H1 (cell line): Measurements from ENCODE around the gene PSMC2. TPM values are rescaled to one million over a fixed set of nuclear protein-coding genes. Genes with fewer than 3 reads are reported as not detected.

ENCODE experiments used
- CTCF ChIA-PET: fragments of 300-600 bp; sonication (Branson Sonifier 250); formaldehyde crosslinking; loops from one replicate; lab custom pipeline; 2021; ENCODE audit not compliant: partially characterized antibody; lab: Charles Lee
- POLR2A ChIA-PET: fragments of 300-600 bp; sonication (Branson Sonifier 250); formaldehyde crosslinking; loops from one replicate; lab custom pipeline; 2021; ENCODE audit warnings: inconsistent platforms; ENCODE audit not compliant: partially characterized antibody; lab: Charles Lee
- DNase-seq, 2 experiments: peaks; one replicate each; pipeline versions ENCODE4 v3.0.0 to v3.0.0-alpha.2; 2010 to 2022; ENCODE audit warnings: low spot score in 2 of 2, low read depth in 1 of 2, mixed read lengths in 1 of 2
- FAIRE-seq: peaks from 2 replicates; lab custom pipeline; 2011; peaks lifted over from hg19 to GRCh38; lab: Jason Lieb, UNC
- H2AFZ ChIP-seq: 2 replicates; pipeline ENCODE4 v1.8.1; 2012; ENCODE audit warnings: low read length, inconsistent platforms
- H2AK5ac ChIP-seq: 2 replicates; pipeline ENCODE4 v1.6.1; 2013; ENCODE audit warnings: low read depth, low read length
- H2BK120ac ChIP-seq: replicated peaks from 2 replicates; pipeline ENCODE3; 2013; ENCODE audit warnings: low read depth, low read length, inconsistent platforms
- H2BK12ac ChIP-seq: 2 replicates; pipeline ENCODE4 v1.6.1; 2013; ENCODE audit warnings: low read depth, low read length
- H2BK15ac ChIP-seq: 2 replicates; pipeline ENCODE4 v1.6.1; 2013; ENCODE audit warnings: low read length
- H2BK20ac ChIP-seq: 2 replicates; pipeline ENCODE4 v1.6.1; 2013; ENCODE audit warnings: low read length
- H2BK5ac ChIP-seq: 2 replicates; pipeline ENCODE4 v1.6.1; 2013; ENCODE audit warnings: low read depth, low read length
- H3K14ac ChIP-seq: 2 replicates; pipeline ENCODE4 v1.6.1; 2013; ENCODE audit warnings: inconsistent platforms; ENCODE audit not compliant: insufficient read length
- H3K18ac ChIP-seq: 2 replicates; pipeline ENCODE4 v1.6.1; 2013; ENCODE audit warnings: low read length; ENCODE audit errors: extremely low read depth
- H3K23ac ChIP-seq: 2 replicates; pipeline ENCODE4 v1.6.1; 2013; ENCODE audit warnings: inconsistent platforms; ENCODE audit not compliant: insufficient read length
- H3K23me2 ChIP-seq: 2 replicates; pipeline ENCODE4 v1.6.1; 2013; ENCODE audit warnings: low read depth, low read length
- H3K27ac ChIP-seq: 2 replicates; pipeline ENCODE4 v1.6.1; 2011; ENCODE audit warnings: low read depth, low read length, inconsistent platforms
- H3K27me3 ChIP-seq, 4 experiments: replicated peaks in 1 of 4; 1 replicate in 1 of 4; 2 replicates in 3 of 4; pipeline versions ENCODE4 v1.6.1 to v1.8.1; 2011 to 2013; ENCODE audit warnings: low read length in 3 of 4, mild to moderate bottlenecking in 3 of 4, inconsistent platforms in 2 of 4, mixed read lengths in 2 of 4, moderate library complexity in 1 of 4; ENCODE audit not compliant: control insufficient read depth in 3 of 4, insufficient read depth in 3 of 4; ENCODE audit errors: extremely low read depth in 1 of 4
- H3K36me3 ChIP-seq, 4 experiments: 2 replicates each; pipeline versions ENCODE4 v1.6.1 to v1.8.1; 2011 to 2013; ENCODE audit warnings: mild to moderate bottlenecking in 4 of 4, low read length in 3 of 4, moderate library complexity in 2 of 4, control low read depth in 1 of 4, inconsistent platforms in 1 of 4; ENCODE audit not compliant: insufficient read depth in 4 of 4, control insufficient read depth in 2 of 4
- H3K4ac ChIP-seq: replicated peaks from 2 replicates; pipeline ENCODE3; 2013; ENCODE audit warnings: low read length, low read depth, mixed read lengths, inconsistent platforms; ENCODE audit not compliant: insufficient read length
- H3K4me1 ChIP-seq, 4 experiments: replicated peaks in 1 of 4; 1 replicate in 1 of 4; 2 replicates in 3 of 4; pipeline versions ENCODE4 v1.6.1 to v1.8.1; 2011 to 2013; ENCODE audit warnings: low read length in 3 of 4, inconsistent platforms in 2 of 4, mixed read lengths in 1 of 4; ENCODE audit not compliant: insufficient read depth in 4 of 4, control insufficient read depth in 3 of 4
- H3K4me2 ChIP-seq, 2 experiments: 2 replicates each; pipeline versions ENCODE4 v1.6.1 to v1.8.1; 2011 to 2013; ENCODE audit warnings: low read depth in 2 of 2, low read length in 2 of 2, control low read depth in 1 of 2, inconsistent platforms in 1 of 2, mild to moderate bottlenecking in 1 of 2; ENCODE audit not compliant: insufficient read depth in 1 of 2
- H3K4me3 ChIP-seq, 4 experiments: fragments of 200-600, 300-600 bp in 1 of 4; sonication (generic), shearing (Covaris generic), sonication (Bioruptor Twin) in 1 of 4; 2 replicates each; pipeline versions ENCODE4 v1.5.1 to v1.8.1; 2011 to 2016; ENCODE audit warnings: low read length in 4 of 4, low read depth in 3 of 4, control low read depth in 2 of 4, inconsistent platforms in 2 of 4, mild to moderate bottlenecking in 2 of 4, mixed read lengths in 1 of 4, moderate library complexity in 1 of 4; ENCODE audit not compliant: insufficient read depth in 2 of 4; ENCODE audit errors: extremely low read depth in 1 of 4
- H3K56ac ChIP-seq: replicated peaks from 2 replicates; pipeline ENCODE3; 2013; ENCODE audit warnings: low read depth, mild to moderate bottlenecking, mixed read lengths, low read length, inconsistent platforms; ENCODE audit not compliant: insufficient read length
- H3K79me1 ChIP-seq: 2 replicates; pipeline ENCODE4 v1.6.1; 2013; ENCODE audit warnings: low read depth, low read length, control low read depth
- H3K79me2 ChIP-seq, 2 experiments: 2 replicates each; pipeline versions ENCODE4 v1.6.1 to v1.8.1; 2012 to 2013; ENCODE audit warnings: low read length in 2 of 2, mild to moderate bottlenecking in 2 of 2, inconsistent platforms in 1 of 2; ENCODE audit not compliant: insufficient read depth in 2 of 2, control insufficient read depth in 1 of 2
- H3K9ac ChIP-seq, 4 experiments: replicated peaks in 1 of 4; 1 replicate in 1 of 4; 2 replicates in 3 of 4; pipeline versions ENCODE4 v1.6.1 to v1.8.1; 2011 to 2013; ENCODE audit warnings: low read depth in 3 of 4, low read length in 3 of 4, control low read depth in 2 of 4, mild to moderate bottlenecking in 2 of 4, moderate library complexity in 2 of 4, inconsistent platforms in 1 of 4; ENCODE audit errors: extremely low read depth in 1 of 4
- H3K9me3 ChIP-seq, 2 experiments: 2 replicates each; pipeline versions ENCODE4 v1.6.1 to v1.8.1; 2012 to 2013; ENCODE audit warnings: mild to moderate bottlenecking in 2 of 2, moderate library complexity in 2 of 2, control low read depth in 1 of 2, inconsistent platforms in 1 of 2, low read depth in 1 of 2, low read length in 1 of 2, mixed read lengths in 1 of 2; ENCODE audit not compliant: insufficient read depth in 2 of 2
- H4K20me1 ChIP-seq, 2 experiments: replicated peaks in 1 of 2; 2 replicates each; pipeline versions ENCODE3 to v1.8.1; 2011 to 2013; ENCODE audit warnings: inconsistent platforms in 2 of 2, low read length in 2 of 2, mild to moderate bottlenecking in 1 of 2; ENCODE audit not compliant: insufficient read depth in 2 of 2, control insufficient read depth in 1 of 2
- H4K5ac ChIP-seq: 2 replicates; pipeline ENCODE4 v1.6.1; 2013; ENCODE audit warnings: low read length, low read depth, mixed read lengths, inconsistent platforms; ENCODE audit not compliant: insufficient read length
- H4K8ac ChIP-seq: 2 replicates; pipeline ENCODE4 v1.8.0; 2013; ENCODE audit warnings: mild to moderate bottlenecking, moderate library complexity, low read length, inconsistent platforms; ENCODE audit not compliant: insufficient read depth; ENCODE audit errors: extremely low read depth
- H4K91ac ChIP-seq: replicated peaks from 2 replicates; pipeline ENCODE3; 2013; ENCODE audit warnings: low read length, mixed read lengths, inconsistent platforms; ENCODE audit not compliant: insufficient read length
- ATF2 ChIP-seq: IDR thresholded peaks from 2 replicates; pipeline ENCODE4 v1.6.1; 2012; ENCODE audit warnings: low read length, inconsistent platforms
- CEBPB ChIP-seq: IDR thresholded peaks from 2 replicates; pipeline ENCODE4 v1.6.1; 2012; ENCODE audit warnings: low read depth, low read length
- FOSL1 ChIP-seq: IDR thresholded peaks from 2 replicates; pipeline ENCODE4 v1.6.1; 2011; ENCODE audit warnings: mild to moderate bottlenecking, low read depth, low read length, moderate library complexity; ENCODE audit not compliant: insufficient read depth
- KDM5A ChIP-seq: fragments of 200-600 bp; IDR thresholded peaks from 2 replicates; pipeline ENCODE4 v1.7.1; 2012; ENCODE audit warnings: mild to moderate bottlenecking, low read length, inconsistent platforms, mixed read lengths
- NRF1 ChIP-seq: IDR thresholded peaks from 2 replicates; pipeline ENCODE4 v1.6.1; 2011; ENCODE audit warnings: mild to moderate bottlenecking, low read depth, low read length, improper control_type of control experiment
- RXRA ChIP-seq: IDR thresholded peaks from 2 replicates; pipeline ENCODE4 v1.6.1; 2011; ENCODE audit warnings: low read depth, mild to moderate bottlenecking, low read length, moderate library complexity; ENCODE audit not compliant: insufficient read depth
- SIN3A ChIP-seq, 2 experiments: IDR thresholded peaks in 1 of 2; conservative IDR thresholded peaks in 1 of 2; 2 replicates each; pipeline ENCODE4 v1.6.1; 2011 to 2012; ENCODE audit warnings: low read length in 2 of 2, improper control_type of control experiment in 1 of 2, low read depth in 1 of 2, mild to moderate bottlenecking in 1 of 2
- TAF1 ChIP-seq: IDR thresholded peaks from 2 replicates; pipeline ENCODE4 v1.6.1; 2011; ENCODE audit warnings: mild to moderate bottlenecking, low read depth, low read length
- YY1 ChIP-seq: IDR thresholded peaks from 2 replicates; pipeline ENCODE4 v1.6.1; 2011; ENCODE audit warnings: low read depth, mild to moderate bottlenecking, low read length
- WGBS, 2 experiments: shearing (Covaris generic) in 1 of 2; methylation state at CpG; one replicate each; pipeline versions ENCODE4 v1.1.6 to v1.1.7; 2013 to 2015; ENCODE audit warnings: low lambda C conversion rate in 2 of 2, mixed read lengths in 2 of 2, inconsistent platforms in 1 of 2, low coverage in 1 of 2, missing lambda C conversion rate in 1 of 2; ENCODE audit not compliant: insufficient replicate concordance in 2 of 2, insufficient coverage in 1 of 2, insufficient read length in 1 of 2; ENCODE audit errors: extremely low coverage in 1 of 2, missing lambda C conversion rate in 1 of 2; 5-methylcytosine and 5-hydroxymethylcytosine counted together
- polyA plus RNA-seq, 7 experiments: library from polyadenylated mRNA; depleted of rRNA in 3 of 7; stranded (reverse) in 5 of 7; unstranded in 2 of 7; fragments of >200 nt in 5 of 7; fragments of 200-250 nt in 2 of 7; gene quantifications; 1 replicate in 5 of 7; 2 replicates in 1 of 7; 4 replicates in 1 of 7; pipeline versions ENCODE4 v1.2.1 to v1.2.3, GENCODE V29; 2011 to 2013; ENCODE audit warnings: missing spikeins in 2 of 7, mixed read lengths in 2 of 7
- total RNA-seq: library from RNA; stranded (reverse); fragmentation: NEBNext Ultra II Directional; extraction: Animal tissue kit (Norgen Biotek cat#: 25700); gene quantifications from 2 replicates; pipeline ENCODE4 v1.2.1, GENCODE V29; 2021
- TF ChIP-seq, protein P1 (sequence below): IDR thresholded peaks from 2 replicates; pipeline ENCODE4 v1.6.1; 2012; ENCODE audit warnings: inconsistent platforms

Gene PSMC2
- total and polyA plus RNA-seq, 2 of the 8 experiments (the other 6 are each of a cell fraction or from before 2014, with no cell fraction given) = 80.9 to 141 TPM

- Histone ChIP-seq H4K91ac (peak overlapping the region; percentile 66), H2BK120ac (no peak overlapping the region), H2AFZ (no peak overlapping the region), H4K20me1 (peaks cover 3 to 13% of the 10 kb centered on the region in 2 experiments), H3K79me1 (peaks cover 5% of the 10 kb centered on the region; the same call in 1 of the 2 replicates), H3K36me3 (no peaks in the 10 kb centered on the region; a peak in 1 of 8 replicates), H3K27ac (no peak overlapping the region), H3K4me2 (no peak overlapping the region), H3K18ac (no peak overlapping the region), H2BK20ac (no peak overlapping the region), H3K23me2 (peaks cover 14% of the 10 kb centered on the region), H3K9me3 (peaks cover 0 to 6% of the 10 kb centered on the region in 2 experiments; a peak in 1 of 4 replicates), H4K5ac (no peak overlapping the region), H2BK5ac (no peak overlapping the region), H3K14ac (no peak overlapping the region), H4K8ac (no peak overlapping the region), H3K4ac (no peak overlapping the region), H3K79me2 (no peaks in the 10 kb centered on the region), H3K23ac (no peak overlapping the region), H2BK15ac (no peak overlapping the region), H2BK12ac (no peak overlapping the region), H3K56ac (no peak overlapping the region), H3K9ac (no peak overlapping the region), H3K27me3 (no peaks in the 10 kb centered on the region), H3K4me3 (no peak overlapping the region), H3K4me1 (no peaks in the 10 kb centered on the region), H2AK5ac (no peak overlapping the region)
- ChIA-PET CTCF (no interaction called here), POLR2A (no interaction called here)
- no peak for FAIRE-seq
- WGBS, 2 experiments = 93 to 100% methylated on average over 1 to 5 of the region's 5 CpGs
- no peak for DNase-seq
- no peak for TF ChIP-seq TAF1
- no peak for TF ChIP-seq SIN3A (conservative IDR thresholded peaks at IDR 0.05 in 1 of 2, IDR thresholded peaks at IDR 0.05 in 1 of 2; ENCODE audit: low read depth in 1 of 2, low read length in 2 of 2)
- TF ChIP-seq ATF2 = no peak
- TF ChIP-seq, protein P1, sequence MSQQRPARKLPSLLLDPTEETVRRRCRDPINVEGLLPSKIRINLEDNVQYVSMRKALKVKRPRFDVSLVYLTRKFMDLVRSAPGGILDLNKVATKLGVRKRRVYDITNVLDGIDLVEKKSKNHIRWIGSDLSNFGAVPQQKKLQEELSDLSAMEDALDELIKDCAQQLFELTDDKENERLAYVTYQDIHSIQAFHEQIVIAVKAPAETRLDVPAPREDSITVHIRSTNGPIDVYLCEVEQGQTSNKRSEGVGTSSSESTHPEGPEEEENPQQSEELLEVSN = no peak
- TF ChIP-seq CEBPB = no peak
- TF ChIP-seq FOSL1 = no peak
- TF ChIP-seq RXRA = no peak
- TF ChIP-seq NRF1 = no peak
- no peak for TF ChIP-seq KDM5A
- TF ChIP-seq YY1 = no peak
Measured at GRCh38 chr7:103380395-103381191, 33.1 kb downstream of the PSMC2 start.
